ENCODE data around the gene MICA.
"Not testable (repeated sequence)": the region's sequence is repeated elsewhere in the genome, so short reads cannot be mapped to it uniquely, and the experiment has no call there.

The MICA gene

DNA sequence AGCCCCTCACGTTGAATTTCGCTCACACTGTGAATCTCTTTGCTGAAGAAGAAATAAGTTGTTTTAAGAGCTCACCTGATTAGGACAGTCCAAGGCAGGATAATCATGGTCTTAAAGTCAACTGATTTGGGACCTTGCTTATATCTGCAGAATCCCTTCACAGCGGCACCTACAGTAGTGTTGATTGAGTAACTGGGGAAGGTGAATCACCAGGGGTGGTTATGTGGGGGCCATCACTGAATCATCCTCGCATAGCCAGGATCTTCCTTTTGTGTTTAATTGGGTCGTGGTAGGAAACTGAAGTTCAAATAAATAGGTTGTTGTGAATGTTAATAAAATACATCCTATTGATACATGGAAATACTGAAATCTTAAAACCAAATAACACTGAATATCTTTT is 20.2 kb upstream of the MICA start:
- no peak for DNase-seq

DNA sequence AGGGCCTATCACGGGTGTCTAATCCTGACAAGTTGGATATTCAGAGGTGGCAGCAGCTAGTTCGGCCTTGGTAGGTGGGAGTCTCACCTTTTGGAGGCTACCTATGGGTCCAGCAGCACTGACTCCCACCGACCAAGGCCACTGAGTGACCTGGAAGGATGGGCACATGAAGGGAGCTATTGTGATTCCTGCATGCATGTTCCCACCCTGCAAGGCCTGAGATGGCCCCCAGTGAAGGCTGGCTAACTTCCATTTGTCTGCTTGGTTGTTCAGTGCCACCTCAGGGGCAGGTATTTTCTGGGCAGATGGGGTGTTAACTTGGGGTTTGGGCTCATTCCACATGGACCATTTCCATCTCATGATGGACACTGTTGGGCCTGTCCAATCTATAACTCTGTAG is 18.4 kb upstream of the MICA start:
- DNase-seq: no peak

DNA sequence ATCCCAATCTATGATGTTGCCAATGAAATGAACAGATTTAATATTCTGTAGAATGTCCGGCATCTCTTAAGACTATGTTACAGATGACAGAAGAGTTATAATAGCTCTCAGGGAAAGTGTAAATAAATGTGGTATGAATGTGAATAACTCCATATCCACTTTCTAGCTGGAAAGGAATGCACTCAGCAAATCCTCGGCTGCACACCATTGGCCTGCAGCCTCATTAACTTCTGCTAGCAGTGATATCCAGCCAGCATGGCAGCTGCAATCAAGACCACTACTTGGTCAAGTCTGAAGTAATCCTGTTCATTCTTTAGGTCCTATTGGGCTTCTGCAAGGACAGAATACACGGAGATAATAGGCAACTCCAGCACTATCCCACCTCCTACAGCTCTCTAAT is 17.3 kb upstream of the MICA start:
- DNase-seq: no peak

DNA sequence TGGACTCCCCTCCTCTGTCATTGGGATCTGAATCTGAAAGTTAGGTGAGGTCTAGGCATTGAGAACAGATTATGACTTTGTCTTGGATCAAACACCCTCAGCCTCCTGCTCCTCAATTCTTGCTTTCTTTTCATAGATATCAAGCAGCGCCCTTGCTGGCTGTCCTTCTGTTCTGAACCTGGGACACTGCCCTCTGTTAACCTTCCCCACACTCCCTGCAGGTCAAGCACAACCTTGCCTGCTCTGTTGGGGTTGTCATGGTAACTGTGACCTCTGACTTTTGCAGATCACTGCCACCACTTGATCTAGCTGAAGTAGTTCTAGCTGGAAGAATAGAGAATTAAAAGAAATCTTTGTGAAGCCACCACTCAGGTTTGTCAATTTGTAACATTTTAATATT is 16.4 kb upstream of the MICA start:
- DNase-seq: no peak

DNA sequence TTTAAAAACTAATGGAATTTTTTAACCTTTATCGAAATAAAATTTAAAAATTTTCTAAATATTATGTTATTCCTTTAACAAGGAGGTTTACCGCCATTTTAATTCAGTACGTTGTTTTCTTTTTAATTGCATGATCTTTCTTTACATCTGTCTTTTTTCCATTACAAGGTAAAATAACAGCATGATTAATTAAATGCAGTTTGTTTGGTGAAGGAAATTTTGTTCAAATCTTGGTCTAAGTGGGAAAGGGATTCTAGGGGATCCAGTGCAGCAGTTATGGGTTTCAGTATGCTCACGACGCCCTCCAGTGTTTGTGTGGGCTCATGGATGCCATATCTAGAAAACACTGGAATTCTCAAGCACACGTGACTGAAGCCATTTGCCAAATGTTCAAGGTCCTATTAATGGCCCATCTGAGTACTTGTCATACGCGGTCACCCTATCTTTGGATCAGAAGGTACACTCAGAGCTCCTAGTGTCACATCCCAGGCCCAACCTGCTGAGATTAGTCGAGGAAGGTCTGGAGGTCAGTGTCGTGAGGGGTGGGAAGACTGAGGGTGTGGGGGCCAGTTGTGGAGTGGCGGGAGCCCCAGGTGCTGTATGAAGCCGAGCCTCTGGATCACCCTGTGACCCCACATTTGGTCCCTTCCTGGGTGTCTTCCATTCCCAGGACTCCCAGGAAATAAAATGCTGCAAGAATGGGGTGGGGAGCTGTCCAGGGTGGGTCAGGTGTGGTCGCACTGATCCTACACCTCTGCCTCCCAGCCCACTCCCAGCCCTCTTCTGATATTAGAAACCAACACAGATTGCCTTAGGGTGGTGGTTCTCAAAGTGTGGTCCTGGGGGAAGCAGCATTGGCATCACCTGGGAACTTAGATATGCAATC is 14.2 kb upstream of the MICA start:
- not testable (repeated sequence) for DNase-seq

DNA sequence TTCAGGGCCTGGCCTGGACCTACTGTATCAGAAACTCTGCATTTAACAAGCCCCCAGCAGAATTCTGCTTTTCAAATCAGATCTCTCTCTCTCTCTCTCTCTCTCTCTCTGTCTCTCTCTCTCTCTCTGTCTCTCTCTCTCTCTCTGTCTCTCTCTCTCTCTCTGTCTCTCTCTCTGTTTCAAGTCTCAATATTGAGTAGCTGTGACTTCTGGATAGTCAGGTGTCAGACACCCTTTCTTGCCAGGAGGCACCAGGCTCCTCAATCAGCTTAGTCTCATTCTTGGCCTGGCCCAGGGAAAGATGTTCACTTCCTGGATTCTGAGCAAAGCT is 13.6 kb upstream of the MICA start:
- not testable (repeated sequence) for DNase-seq

DNA sequence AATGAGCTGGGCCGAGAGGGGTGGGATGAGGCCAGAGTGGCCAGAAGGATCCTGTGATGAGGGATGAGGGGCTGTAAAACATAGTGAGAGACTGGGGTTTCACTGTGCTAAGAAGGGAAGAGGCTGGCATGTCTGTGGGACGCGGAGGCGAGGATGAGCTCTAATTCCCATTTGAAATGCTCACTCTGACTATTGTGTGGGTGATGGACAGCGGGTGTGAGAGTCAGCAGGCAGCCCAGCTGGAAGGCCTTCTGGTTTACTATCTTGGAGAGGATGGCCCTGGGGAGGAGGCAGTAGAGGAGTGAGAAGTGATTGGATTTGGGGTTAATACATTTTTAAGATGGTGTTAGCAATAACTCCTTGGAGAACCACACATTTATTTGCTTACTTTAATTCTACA is 9.5 kb upstream of the MICA start:
- DNase-seq: no peak

DNA sequence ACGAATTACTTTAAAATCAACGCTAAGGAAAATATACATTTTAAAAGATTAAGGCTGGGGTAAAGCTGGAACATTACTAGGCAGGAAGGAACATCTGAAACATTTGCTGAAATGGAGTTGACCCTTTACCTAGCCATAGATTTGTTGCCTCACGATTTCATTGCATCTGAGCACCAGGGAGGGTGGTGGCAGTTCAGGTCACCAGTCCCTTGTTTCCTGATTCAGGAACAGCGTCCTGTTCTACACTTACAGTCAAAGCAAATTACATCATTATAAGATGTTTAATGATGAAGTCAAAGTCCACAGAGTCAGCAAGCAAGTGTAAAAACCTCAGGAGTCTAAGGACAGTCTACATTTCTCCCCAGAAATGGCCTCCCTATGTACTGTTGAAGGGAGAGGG is 9.0 kb upstream of the MICA start:
- no peak for DNase-seq

DNA sequence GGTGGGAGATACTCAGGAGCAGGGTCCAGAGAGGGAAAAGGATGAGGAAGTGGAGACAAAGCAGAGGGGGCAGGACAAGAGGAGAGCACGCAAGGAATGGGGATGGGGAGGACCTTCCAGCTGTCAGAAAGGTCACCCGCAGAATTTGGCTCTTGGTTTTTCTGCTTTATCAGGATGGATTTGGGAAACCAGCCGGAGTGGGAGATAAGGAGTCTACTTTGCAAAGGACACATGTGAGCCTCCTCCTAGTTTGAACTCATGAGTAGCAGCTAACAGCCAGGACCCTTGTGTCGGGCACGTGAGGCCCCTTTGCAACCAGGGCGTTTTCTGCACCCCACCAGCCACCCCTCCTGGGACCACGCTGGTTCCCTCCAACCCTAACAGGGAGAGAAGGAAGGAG is 7.6 kb upstream of the MICA start:
- DNase-seq: no peak

DNA sequence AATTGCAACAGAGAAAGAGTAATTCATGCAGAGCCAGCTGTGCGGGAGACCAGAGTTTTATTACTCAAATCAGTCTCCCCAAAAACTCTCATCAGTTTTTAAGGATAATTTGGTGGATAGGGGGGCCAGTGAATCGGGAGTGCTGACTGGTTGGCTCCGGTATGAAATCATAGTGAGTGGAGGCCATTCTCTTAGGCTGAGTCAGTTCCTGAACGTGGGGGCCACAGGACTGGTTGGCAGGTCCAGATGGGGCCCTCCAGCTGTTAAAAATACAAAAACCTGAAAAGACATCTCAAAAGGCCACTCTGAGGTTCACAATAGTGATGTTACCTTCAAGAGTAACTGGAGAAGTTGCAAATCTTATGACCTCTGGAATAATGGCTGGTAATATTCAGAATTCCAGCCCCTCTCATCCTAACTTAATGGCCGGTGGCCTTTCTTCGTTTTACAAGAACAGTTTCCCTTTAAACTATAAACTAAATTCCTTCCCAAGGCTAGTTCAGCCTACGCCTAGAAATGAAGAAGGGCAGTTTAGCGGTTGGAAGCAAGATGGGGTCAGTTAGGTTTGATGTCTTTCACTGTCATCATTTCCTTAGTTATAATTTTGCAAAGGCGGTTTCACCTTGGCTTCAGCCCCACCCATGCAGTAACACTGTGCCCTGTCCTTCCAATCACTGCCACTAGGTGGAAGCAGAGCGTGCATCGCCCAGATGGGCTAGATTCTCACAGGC is 6.8 kb upstream of the MICA start:
- DNase-seq: peak; percentile 95

DNA sequence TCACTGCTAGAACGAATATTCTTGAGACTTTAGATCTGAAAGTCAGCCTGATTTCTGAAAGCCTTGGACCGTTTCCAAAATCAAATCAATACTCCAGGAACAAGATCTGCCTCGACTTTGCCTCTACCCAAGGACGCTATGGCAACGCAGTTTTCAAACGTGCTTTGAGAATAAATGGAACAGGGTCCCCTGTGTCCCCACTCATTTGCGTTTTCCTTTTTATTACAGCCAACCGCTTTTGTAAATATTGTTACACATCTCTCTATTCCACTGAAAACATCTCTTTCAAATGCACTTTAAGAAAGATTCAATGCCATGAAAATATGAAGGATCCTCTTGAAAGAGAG is 6.3 kb upstream of the MICA start:
- DNase-seq: not testable (repeated sequence)

DNA sequence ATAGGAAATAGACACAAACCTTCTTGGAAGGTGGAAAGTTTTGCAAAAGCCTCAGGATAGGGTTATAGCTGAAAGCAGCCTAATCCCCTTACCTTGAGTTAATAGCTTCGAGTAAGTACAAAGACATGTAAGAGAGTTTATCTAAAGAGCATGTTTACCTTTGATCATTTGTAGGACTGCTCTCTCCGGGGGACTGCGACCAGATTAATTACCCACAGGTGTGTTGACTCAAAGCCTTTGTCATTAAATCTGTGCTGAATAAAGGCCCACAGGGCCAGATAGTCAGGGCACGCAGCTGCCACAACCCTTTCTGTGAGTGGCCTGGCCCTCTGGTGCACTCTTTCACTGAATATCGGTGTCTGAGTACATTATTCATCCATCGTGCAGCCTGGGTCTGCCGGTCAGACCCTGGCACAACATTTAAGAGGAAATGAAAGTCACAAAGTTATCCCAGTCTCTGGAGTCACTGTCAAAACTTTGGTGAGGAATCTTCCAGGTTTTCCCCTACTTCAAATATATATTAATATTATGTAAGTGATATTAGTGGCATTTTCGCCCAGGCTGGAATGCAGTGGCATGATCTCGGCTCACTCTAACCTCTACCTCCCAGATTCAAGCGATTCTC is 5.4 kb upstream of the MICA start:
- DNase-seq: no peak

DNA sequence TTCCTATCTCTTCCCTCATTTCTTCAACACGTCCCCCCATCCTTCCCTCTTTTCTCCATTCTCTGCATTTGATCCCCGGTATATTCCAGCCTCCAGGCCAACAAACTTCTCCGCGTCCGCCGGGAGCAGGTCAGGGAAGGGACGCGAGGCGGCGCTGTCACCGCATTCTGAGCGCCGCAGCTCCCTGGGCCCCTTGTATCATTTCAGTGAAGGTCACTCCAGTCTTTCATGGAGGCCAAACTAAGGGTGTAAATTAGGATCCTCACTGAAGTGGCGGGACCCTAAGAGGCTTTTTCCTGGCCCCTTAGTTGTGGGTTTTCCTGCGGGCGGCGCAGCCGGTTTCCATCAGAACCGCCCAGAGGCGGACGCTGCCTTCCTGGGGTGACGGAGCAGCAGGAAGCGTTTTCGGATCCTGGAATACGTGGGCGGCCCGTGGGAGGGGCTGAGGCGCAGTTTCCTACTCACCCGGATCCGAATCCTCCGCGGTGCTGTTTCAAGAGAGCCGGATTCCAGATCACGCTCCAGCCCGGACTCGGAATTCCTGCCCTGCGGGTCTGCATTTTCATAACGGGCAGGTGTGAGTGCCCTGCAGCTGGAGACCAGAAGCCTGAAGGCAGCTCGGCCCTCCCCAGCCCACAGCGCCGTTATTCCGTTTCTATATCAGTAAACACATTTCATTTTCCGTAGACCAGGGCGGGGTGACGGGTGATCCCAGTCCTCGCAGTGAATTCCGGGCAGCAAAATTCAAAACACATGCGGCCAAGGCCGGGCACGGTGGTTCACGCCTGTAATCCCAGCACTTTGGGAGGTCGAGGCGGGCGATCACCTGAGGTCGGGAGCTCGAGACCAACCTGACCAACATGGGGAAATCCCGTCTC is 3.6 kb upstream of the MICA start:
- DNase-seq: peak; percentile 80

DNA sequence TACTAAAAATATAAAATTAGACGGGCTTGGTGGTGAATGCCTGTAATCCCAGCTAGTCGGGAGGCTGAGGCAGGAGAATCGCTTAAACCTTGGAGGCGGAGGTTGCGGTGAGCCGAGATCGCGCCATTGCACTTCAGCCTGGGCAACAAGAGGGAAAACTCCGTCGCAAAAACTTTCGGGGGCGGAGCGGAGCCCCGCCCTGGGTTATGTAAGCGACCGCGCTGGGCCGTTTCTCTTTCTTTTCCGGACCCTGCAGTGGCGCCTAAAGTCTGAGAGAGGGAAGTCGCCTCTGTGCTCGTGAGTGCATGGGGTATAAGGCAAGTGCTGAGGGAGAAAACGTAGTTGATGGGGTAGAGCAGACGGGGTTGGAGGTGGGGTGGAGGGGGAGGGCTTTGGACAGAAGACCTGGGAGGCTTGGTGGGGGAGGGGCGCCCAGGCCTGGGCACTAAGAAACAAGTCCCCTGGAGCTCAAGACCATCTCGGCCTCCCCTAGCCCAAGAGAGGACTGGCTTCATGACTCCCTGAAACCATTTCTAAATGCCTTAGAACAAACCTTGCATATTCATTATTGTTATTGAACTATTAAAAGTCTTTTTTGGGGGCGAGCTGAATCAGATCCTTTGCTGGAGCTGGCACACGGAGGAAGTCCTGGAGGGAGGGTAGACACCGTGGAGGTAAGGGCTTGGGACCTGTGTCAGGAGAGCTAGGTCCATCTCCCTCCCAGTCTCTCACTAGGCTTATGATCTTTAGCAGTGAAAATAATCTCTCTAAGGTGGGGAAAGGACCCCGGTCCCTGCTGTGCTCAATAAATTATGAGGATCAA is 2.7 kb upstream of the MICA start:
- peak; percentile 86 for DNase-seq

DNA sequence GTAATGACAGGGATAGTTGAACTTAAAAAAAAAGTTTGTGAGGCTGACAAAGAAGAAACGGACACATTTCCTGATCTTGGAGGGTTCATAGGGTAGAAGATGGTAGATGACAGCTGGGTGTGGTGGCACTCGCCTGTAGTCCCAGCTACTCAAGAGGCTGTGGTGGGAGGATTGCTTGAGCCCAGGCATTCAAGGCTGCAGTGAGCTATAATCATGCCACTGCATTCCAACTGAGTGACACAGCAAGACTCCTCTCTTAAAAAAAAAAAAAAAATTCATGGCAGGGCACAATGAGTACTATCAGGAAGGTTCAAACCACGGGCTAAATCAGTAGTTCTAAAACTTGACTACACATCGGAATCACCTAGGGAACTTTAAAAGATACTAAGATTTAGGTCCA is 2.0 kb upstream of the MICA start:
- no peak for DNase-seq

DNA sequence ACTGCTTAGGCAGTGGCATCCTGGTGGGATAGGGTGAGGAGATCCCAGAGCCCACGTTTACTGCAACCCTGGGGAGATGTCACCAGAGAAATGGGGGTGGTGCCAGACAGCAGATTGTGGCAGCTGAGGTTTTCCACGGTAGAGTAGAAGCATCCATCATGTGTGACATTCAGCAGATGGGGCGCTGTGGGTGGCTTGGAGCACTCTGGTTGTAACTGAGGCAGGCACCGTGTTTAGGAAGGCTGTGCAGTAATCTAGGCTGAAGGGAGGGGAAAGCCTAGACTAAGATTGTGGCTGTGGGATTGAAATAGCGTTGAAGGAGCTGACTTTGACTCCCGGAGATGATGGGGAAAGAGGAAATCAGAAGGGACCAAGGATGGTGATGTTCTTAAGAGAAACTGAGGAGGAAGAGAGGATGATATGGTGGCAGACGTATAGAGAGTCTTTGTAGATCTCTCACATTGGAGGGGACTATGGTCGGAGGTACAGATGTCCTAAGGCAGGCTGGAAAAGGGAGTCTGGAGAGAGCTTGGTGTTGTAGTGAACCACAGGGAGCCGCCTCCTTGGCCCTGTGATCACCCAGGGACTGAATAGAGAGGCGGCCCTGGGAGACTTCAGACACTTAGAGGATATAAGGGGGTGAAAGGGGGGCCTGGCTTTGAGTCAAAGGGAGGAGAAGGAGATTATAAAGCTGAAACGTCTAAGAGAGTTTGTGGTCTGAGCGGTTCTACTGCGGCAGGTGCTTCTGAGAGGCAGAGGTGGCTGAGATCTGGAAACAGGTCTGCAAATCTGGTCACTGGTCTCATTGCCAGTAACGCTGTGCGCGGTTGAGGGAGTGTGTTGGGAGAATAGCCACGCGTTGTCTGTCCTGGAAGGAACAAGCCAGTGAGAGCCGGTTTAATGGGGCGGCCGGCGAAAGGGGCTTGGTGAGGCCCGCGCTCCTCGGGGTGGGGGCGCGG is 792 bp upstream of the MICA start:
- no peak for DNase-seq

DNA sequence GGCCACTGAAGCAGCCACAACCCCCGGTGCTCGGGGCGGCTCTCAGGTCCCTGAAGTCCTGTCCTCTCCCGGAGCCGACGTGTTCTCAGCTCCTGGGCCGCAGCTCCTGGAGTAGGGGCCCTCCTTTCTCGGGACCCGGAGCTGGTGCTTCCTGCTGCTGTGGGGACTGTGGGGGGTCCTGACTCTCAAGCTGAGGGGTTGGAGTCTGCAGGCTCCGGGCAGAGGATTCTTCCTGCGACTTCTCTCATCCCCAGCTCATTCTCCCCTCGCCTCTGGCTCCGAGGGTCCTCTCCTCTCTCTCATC is 618 bp downstream of the MICA start:
- not testable (repeated sequence) for DNase-seq

DNA sequence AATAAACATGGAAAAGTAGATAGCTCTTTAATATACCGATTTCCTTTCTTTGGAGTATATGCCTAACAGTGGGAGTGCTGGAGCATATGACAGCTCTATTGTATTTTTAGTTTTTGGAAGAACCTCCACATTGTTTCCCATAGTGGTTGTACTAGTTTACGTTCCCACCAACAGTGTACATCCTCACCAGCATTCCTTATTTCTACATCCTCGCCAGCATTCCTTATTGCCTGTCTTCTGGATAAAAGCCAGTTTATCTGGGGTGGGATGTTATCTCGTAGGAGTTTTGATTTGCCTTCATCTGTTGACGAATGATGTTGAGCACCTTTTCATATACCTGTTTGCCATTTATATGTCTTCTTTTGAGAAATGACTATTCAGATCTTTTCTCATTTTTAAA is 2.6 kb downstream of the MICA start:
- no peak for DNase-seq

DNA sequence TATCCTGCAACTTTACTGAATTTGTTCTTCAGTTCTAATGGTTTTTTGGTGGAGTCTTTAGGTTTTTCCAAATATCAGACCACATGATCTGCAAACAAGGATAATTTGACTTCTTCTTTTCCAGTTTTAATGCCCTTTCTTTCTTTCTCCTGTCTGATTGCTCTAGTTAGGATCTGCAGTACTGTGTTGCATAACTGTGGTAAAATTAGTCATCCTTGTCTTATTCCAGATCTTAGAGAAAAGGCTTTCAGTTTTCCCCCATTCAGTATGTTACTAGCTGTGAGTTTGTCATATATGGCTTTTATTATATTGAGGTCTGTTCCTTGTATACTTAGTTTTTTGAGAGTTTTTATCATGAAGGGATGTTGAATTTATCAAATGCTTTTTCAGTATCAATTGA is 4.3 kb downstream of the MICA start:
- no peak for DNase-seq

DNA sequence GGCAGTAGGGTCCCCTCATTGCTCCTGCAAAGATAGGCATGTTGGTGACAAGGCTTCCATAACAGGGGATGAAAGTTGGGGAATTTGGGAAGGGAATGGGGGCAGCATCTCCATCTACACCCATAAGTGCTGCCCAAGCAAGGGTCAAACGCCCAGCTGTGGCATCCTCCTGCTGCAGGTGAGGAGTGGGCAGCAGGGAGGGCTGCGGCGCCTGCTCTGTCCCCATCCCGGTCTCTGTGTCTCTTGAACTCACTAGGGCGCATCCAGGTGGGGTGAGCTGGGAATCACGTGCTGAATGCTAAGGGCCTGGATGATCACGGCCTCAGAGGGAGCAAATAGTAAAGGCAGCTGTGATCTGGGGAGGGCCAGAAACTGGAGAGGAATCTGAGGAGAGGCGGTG is 9.1 kb downstream of the MICA start:
- no peak for DNase-seq

DNA sequence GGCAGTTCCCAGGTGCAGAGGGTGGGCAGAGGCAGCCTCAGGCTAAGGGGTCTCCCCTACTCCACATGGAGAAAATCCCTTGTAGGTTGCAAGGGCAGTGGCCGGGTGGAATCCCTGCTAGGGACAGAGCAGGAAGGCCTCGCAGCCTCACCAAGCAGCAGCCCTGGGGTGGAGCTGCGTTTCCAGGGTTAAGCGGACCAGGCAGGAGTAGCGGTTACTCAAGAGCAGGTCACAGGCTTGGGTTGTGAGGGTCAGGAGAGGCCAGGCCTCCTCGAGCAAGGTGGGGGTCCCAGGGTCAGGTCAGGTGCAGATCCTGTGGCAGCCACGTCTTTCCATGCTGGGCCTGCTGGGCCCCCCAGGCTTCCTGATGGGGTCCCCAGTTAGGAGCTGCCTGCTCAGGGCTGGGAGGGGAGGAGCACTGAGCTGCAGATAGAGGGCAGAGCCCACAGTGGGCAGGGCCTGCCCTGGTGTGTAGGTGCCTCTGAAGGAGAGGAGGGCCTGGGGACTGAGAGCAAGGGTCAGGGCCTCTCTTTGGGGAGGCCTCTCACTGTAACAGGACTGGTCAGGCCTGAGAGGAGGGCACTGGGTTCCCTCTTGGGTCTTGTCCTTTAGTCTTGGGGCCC is 10.9 kb downstream of the MICA start:
- DNase-seq: not testable (repeated sequence)

All from activated CD8-positive, alpha-beta memory T cell treated with anti-CD3 and anti-CD28 coated beads for 24 hours (primary cell).